ENCODE measurements around the gene ABCA2.

The ABCA2 gene

GRCh38 chr9:137021568-137021978 is 6.5 kb downstream of the ABCA2 start:
- H3K4me1 ChIP-seq (ENCODE audit: control insufficient read depth in 1 of 2, insufficient read depth in 2 of 2, low read length in 2 of 2), result peaks cover 19 to 36% of the 10 kb centered on the region in 2 donors
- no peak overlapping the region for H3K9ac ChIP-seq (ENCODE audit: low read depth in 1 of 2, low read length in 2 of 2)
- H3K27me3 ChIP-seq (ENCODE audit: control insufficient read depth in 1 of 2, insufficient read depth in 2 of 2, low read length in 2 of 2), result no peaks in the 10 kb centered on the region
- peak overlapping the region; percentile 10 for H3K27ac ChIP-seq (ENCODE audit: low read depth, low read length)
- no peaks in the 10 kb centered on the region for H3K9me3 ChIP-seq (ENCODE audit: control insufficient read depth in 1 of 2, low read length in 2 of 2)
- peaks cover 0 to 8% of the 10 kb centered on the region in 2 donors for H3K36me3 ChIP-seq (ENCODE audit: control insufficient read depth in 1 of 2, insufficient read depth in 2 of 2, low read length in 2 of 2)
- H3K4me3 ChIP-seq (ENCODE audit: low read depth in 1 of 2, low read length in 2 of 2), result peak overlapping the region; percentile 16 to 22

DNA sequence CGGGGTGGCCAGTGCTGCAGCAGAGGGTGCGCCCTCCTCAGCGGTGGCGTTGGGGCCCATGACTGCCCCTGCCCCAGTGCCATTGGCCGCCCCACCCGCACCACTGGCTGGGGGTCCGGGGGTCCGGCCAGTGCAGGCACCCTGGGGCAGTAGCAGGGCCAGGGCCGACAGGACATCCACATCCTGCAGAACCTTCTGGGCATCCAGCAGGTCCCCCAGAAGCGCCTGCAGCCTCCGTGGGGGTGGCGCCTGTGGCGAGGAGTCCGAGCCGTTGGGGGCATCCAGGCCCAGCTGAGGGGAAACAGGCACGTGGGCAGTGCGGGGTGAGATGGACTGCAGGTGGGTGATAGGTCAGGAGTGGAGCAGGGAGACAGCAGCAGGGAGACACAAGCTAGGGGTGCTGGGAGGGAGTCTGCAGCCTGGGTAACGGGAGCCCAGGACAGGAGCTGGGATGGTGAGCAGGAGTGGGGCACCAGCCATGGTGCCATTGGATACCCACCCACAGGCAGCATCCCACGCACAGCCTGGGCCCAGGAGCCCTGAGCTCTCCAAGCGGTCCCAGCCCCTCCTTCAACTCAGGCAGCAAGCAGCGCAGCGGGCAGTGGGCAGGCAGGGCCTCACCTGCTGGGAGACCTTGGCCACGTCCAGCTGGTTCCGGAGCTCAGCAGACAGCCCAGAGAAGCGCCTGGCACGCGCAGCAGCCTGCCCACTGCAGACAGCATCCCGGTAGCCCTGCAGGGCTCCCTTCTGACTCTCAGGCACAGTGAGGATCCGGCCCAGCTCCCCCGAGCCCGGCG is 7.1 kb downstream of the ABCA2 start:
- Histone ChIP-seq H3K4me3 (ENCODE audit: low read depth in 1 of 2, low read length in 2 of 2) (peak overlapping the region; percentile 16 to 22), H3K36me3 (ENCODE audit: control insufficient read depth in 1 of 2, insufficient read depth in 2 of 2, low read length in 2 of 2) (peaks cover 0 to 8% of the 10 kb centered on the region in 2 donors), H3K27ac (ENCODE audit: low read depth, low read length) (no peak overlapping the region), H3K9ac (ENCODE audit: low read depth in 1 of 2, low read length in 2 of 2) (no peak overlapping the region), H3K27me3 (ENCODE audit: control insufficient read depth in 1 of 2, insufficient read depth in 2 of 2, low read length in 2 of 2) (no peaks in the 10 kb centered on the region), H3K4me1 (ENCODE audit: control insufficient read depth in 1 of 2, insufficient read depth in 2 of 2, low read length in 2 of 2) (peaks cover 15 to 30% of the 10 kb centered on the region in 2 donors), H3K9me3 (ENCODE audit: control insufficient read depth in 1 of 2, low read length in 2 of 2) (no peaks in the 10 kb centered on the region)

DNA sequence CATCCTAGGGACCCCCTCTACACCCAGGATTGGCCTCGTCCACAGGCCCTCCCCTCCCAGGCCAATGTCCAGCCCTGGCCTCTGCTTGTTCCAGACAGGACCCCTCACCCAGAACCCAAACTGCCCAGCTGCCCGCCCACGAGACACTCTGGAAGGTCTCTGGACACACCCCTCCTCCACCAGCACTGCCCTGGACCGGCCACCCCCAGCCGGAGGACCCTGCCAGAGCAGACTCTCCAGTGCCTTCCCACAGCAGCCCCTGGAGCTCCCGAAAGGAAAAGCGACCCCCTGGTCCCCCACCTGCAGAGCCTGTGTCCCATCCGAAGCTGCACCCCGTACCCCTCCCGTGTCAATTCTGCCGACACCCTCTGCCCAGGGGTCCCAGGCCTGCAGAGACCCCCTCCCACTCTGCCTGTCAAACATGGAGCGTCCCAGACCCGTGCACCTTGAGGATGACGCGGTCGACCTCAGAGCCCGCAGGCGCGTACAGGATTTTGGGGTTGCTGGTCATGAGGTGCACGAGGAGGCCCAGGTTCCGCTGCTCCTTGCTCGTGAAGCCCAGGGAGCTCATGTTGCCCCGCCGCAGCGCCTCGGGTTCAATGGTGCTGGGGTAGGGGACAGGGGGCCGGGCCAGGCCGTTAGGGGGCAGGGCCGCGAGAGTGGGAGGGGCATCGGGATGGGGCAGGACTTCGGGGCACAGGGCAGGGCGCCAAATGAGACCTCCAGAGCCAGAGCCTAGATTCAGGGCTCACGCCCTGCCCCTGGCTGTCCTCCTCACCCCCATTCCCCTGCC is 8.0 kb downstream of the ABCA2 start:
- Histone ChIP-seq H3K4me3 (ENCODE audit: low read depth in 1 of 2, low read length in 2 of 2) (no peak overlapping the region), H3K9ac (ENCODE audit: low read depth in 1 of 2, low read length in 2 of 2) (no peak overlapping the region), H3K4me1 (ENCODE audit: control insufficient read depth in 1 of 2, insufficient read depth in 2 of 2, low read length in 2 of 2) (peaks cover 8 to 23% of the 10 kb centered on the region in 2 donors), H3K27me3 (ENCODE audit: control insufficient read depth in 1 of 2, insufficient read depth in 2 of 2, low read length in 2 of 2) (no peaks in the 10 kb centered on the region), H3K36me3 (ENCODE audit: control insufficient read depth in 1 of 2, insufficient read depth in 2 of 2, low read length in 2 of 2) (peaks cover under 1 to 8% of the 10 kb centered on the region in 2 donors), H3K9me3 (ENCODE audit: control insufficient read depth in 1 of 2, low read length in 2 of 2) (no peaks in the 10 kb centered on the region), H3K27ac (ENCODE audit: low read depth, low read length) (no peak overlapping the region)

DNA sequence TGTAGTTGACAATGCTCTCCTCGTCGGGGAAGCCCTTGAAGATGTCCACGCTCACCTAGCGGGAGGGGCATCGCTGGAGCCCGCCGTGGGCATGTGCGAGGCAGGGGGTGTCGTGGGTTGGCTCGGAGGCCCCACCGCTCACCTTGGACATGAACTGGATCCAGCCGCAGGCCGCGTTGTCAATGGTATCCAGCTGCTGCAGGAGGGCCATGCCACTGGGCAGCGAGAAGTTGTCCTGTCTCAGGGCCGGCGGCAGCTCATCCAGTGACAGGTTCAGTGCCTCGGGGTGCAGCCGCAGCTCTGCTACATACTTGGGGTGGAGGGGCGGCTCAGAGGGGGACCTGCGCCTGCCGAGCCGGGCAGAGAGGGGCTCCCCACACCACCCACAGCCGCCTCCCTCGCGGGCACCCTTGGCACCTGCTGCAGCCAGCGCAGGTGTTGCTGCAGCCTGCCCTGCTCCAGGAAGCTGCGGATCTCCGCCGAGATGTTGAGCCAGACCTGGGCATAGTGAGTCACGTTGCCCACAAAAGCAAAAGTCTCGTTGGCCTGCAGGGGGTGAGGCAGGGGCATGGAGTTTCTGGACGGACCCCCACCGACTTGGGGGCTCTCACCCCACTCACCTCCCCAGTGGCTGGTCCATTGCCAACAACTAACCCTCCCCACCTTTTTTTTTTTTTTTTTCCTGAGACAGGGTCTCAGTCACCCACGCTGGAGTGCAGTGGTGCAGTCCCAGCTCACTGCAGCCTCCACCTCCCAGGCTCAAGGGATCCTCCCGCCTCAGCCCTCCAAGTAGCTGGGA is 9.1 kb downstream of the ABCA2 start:
- Histone ChIP-seq H3K4me3 (ENCODE audit: low read depth in 1 of 2, low read length in 2 of 2) (no peak overlapping the region), H3K27me3 (ENCODE audit: control insufficient read depth in 1 of 2, insufficient read depth in 2 of 2, low read length in 2 of 2) (no peaks in the 10 kb centered on the region), H3K27ac (ENCODE audit: low read depth, low read length) (no peak overlapping the region), H3K9ac (ENCODE audit: low read depth in 1 of 2, low read length in 2 of 2) (no peak overlapping the region), H3K4me1 (ENCODE audit: control insufficient read depth in 1 of 2, insufficient read depth in 2 of 2, low read length in 2 of 2) (peaks cover 8 to 23% of the 10 kb centered on the region in 2 donors), H3K36me3 (ENCODE audit: control insufficient read depth in 1 of 2, insufficient read depth in 2 of 2, low read length in 2 of 2) (peaks cover 2 to 8% of the 10 kb centered on the region in 2 donors), H3K9me3 (ENCODE audit: control insufficient read depth in 1 of 2, low read length in 2 of 2) (no peaks in the 10 kb centered on the region)

DNA sequence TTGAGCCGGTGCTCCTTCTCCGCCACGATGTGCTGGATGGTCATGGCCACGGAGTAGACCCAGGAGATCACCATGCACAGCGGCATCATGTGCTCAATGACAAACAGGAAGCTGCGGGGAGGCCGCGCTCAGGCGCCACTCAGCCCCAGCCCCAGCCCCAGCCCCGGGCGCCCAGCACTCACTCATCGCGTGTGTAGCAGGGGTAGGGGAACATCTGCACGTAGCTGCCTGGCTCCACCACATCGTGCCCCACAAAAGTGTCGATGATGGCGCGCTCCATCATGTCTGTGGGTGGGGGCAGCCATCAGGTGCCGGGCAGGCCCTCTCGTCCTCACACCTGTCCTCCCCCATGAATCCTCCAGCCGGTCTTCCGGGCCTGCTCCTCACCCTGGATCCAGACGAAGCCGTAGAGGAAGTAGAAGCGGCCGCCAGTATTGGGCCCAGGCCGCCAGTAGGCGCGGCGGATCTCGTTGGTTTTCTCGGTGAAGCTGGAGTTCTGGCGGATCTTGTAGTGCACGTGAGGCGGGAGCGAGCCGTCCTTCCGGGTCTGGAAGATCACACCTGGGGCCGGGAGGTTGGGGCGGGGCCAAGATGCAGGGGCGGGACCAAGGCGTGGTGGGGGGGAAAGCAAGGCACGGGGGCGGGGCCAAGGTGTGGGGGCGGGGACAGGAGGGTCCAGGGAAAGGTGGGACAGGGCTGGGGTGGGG is 10.1 kb downstream of the ABCA2 start:
- Histone ChIP-seq H3K9ac (ENCODE audit: low read depth in 1 of 2, low read length in 2 of 2) (no peak overlapping the region), H3K27me3 (ENCODE audit: control insufficient read depth in 1 of 2, insufficient read depth in 2 of 2, low read length in 2 of 2) (no peaks in the 10 kb centered on the region), H3K27ac (ENCODE audit: low read depth, low read length) (no peak overlapping the region), H3K9me3 (ENCODE audit: control insufficient read depth in 1 of 2, low read length in 2 of 2) (no peaks in the 10 kb centered on the region), H3K36me3 (ENCODE audit: control insufficient read depth in 1 of 2, insufficient read depth in 2 of 2, low read length in 2 of 2) (peaks cover 2 to 8% of the 10 kb centered on the region in 2 donors), H3K4me1 (ENCODE audit: control insufficient read depth in 1 of 2, insufficient read depth in 2 of 2, low read length in 2 of 2) (peaks cover 4 to 17% of the 10 kb centered on the region in 2 donors), H3K4me3 (ENCODE audit: low read depth in 1 of 2, low read length in 2 of 2) (no peak overlapping the region)

- Histone ChIP-seq H3K9me3 (ENCODE audit: control insufficient read depth in 1 of 2, low read length in 2 of 2) (no peaks in the 10 kb centered on the region), H3K4me1 (ENCODE audit: control insufficient read depth in 1 of 2, insufficient read depth in 2 of 2, low read length in 2 of 2) (peaks cover 4 to 10% of the 10 kb centered on the region in 2 donors), H3K27me3 (ENCODE audit: control insufficient read depth in 1 of 2, insufficient read depth in 2 of 2, low read length in 2 of 2) (no peaks in the 10 kb centered on the region), H3K4me3 (ENCODE audit: low read depth in 1 of 2, low read length in 2 of 2) (no peak overlapping the region), H3K36me3 (ENCODE audit: control insufficient read depth in 1 of 2, insufficient read depth in 2 of 2, low read length in 2 of 2) (peaks cover 2 to 8% of the 10 kb centered on the region in 2 donors), H3K9ac (ENCODE audit: low read depth in 1 of 2, low read length in 2 of 2) (no peak overlapping the region), H3K27ac (ENCODE audit: low read depth, low read length) (no peak overlapping the region)
Observed at GRCh38 chr9:137017071-137017470, 11.0 kb downstream of the ABCA2 start.

GRCh38 chr9:137016436-137016835 is 11.6 kb downstream of the ABCA2 start:
- H3K4me1 ChIP-seq (ENCODE audit: control insufficient read depth in 1 of 2, insufficient read depth in 2 of 2, low read length in 2 of 2), result peaks cover under 1 to 6% of the 10 kb centered on the region in 2 donors
- H3K27me3 ChIP-seq (ENCODE audit: control insufficient read depth in 1 of 2, insufficient read depth in 2 of 2, low read length in 2 of 2), result no peaks in the 10 kb centered on the region
- peaks cover 2 to 8% of the 10 kb centered on the region in 2 donors for H3K36me3 ChIP-seq (ENCODE audit: control insufficient read depth in 1 of 2, insufficient read depth in 2 of 2, low read length in 2 of 2)
- H3K9me3 ChIP-seq (ENCODE audit: control insufficient read depth in 1 of 2, low read length in 2 of 2), result no peaks in the 10 kb centered on the region
- H3K4me3 ChIP-seq (ENCODE audit: low read depth in 1 of 2, low read length in 2 of 2), result no peak overlapping the region
- H3K9ac ChIP-seq (ENCODE audit: low read depth in 1 of 2, low read length in 2 of 2), result no peak overlapping the region
- H3K27ac ChIP-seq (ENCODE audit: low read depth, low read length), result no peak overlapping the region

- peaks cover 0 to 1% of the 10 kb centered on the region in 2 donors for H3K4me1 ChIP-seq (ENCODE audit: control insufficient read depth in 1 of 2, insufficient read depth in 2 of 2, low read length in 2 of 2)
- H3K27me3 ChIP-seq (ENCODE audit: control insufficient read depth in 1 of 2, insufficient read depth in 2 of 2, low read length in 2 of 2), result no peaks in the 10 kb centered on the region
- no peaks in the 10 kb centered on the region for H3K9me3 ChIP-seq (ENCODE audit: control insufficient read depth in 1 of 2, low read length in 2 of 2)
- H3K27ac ChIP-seq (ENCODE audit: low read depth, low read length), result no peak overlapping the region
- peaks cover 6 to 8% of the 10 kb centered on the region in 2 donors for H3K36me3 ChIP-seq (ENCODE audit: control insufficient read depth in 1 of 2, insufficient read depth in 2 of 2, low read length in 2 of 2)
- H3K9ac ChIP-seq (ENCODE audit: low read depth in 1 of 2, low read length in 2 of 2), result no peak overlapping the region
- no peak overlapping the region for H3K4me3 ChIP-seq (ENCODE audit: low read depth in 1 of 2, low read length in 2 of 2)
Observed at GRCh38 chr9:137015976-137016375, 12.1 kb downstream of the ABCA2 start.

DNA sequence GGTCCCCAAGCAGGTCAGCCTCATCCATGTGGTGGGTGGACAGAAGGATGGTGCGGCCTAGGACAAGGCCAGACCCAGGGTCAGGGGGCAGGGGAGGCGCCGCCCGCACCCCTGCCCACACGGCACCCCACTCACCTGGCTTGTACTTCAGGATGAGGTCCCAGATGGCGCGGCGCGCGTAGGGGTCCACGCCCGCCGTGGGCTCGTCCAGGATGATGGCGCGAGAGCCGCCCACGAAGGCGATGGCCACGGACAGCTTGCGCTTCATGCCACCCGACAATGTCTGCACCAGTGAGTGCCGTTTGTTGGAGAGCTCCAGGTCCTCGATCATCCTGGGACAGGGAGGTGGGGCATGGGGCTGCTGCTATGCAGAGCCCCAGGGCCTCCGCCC is 12.5 kb downstream of the ABCA2 start:
- Histone ChIP-seq H3K4me3 (ENCODE audit: low read depth in 1 of 2, low read length in 2 of 2) (no peak overlapping the region), H3K27me3 (ENCODE audit: control insufficient read depth in 1 of 2, insufficient read depth in 2 of 2, low read length in 2 of 2) (no peaks in the 10 kb centered on the region), H3K4me1 (ENCODE audit: control insufficient read depth in 1 of 2, insufficient read depth in 2 of 2, low read length in 2 of 2) (no peaks in the 10 kb centered on the region), H3K27ac (ENCODE audit: low read depth, low read length) (no peak overlapping the region), H3K9me3 (ENCODE audit: control insufficient read depth in 1 of 2, low read length in 2 of 2) (no peaks in the 10 kb centered on the region), H3K9ac (ENCODE audit: low read depth in 1 of 2, low read length in 2 of 2) (no peak overlapping the region), H3K36me3 (ENCODE audit: control insufficient read depth in 1 of 2, insufficient read depth in 2 of 2, low read length in 2 of 2) (peaks cover 6 to 8% of the 10 kb centered on the region in 2 donors)
